ENCODE data around the gene MARVELD3. TPM values are rescaled to one million over a fixed set of nuclear protein-coding genes. Genes with fewer than 3 reads are reported as not detected.
"Not testable (repeated sequence)": the region's sequence is repeated elsewhere in the genome, so short reads cannot be mapped to it uniquely, and the experiment has no call there.

The MARVELD3 gene
- total RNA-seq, 1 experiment from 2014 or later, result 51.7 TPM

GRCh38 chr16:71676236-71676635, 50.3 kb downstream of the MARVELD3 start:
- Mint-ChIP-seq H3K4me3 (ENCODE audit: unreplicated experiment) (no peak overlapping the region), H3K9me3 (ENCODE audit: unreplicated experiment) (no peaks in the 10 kb centered on the region), H3K27ac (ENCODE audit: unreplicated experiment) (no peak overlapping the region), H3K4me1 (ENCODE audit: low read depth, unreplicated experiment) (no peaks in the 10 kb centered on the region), H3K27me3 (ENCODE audit: insufficient read depth, unreplicated experiment) (no peaks in the 10 kb centered on the region), H3K36me3 (ENCODE audit: insufficient read depth, unreplicated experiment) (peaks cover 40% of the 10 kb centered on the region)
- Histone ChIP-seq H3K27me3 (replicated peaks; ENCODE audit: control insufficient read depth, insufficient read depth, low read length) (no peaks in the 10 kb centered on the region), H3K9me3 (no peaks in the 10 kb centered on the region), H3K36me3 (ENCODE audit: control insufficient read depth, insufficient read depth, low read length) (no peaks in the 10 kb centered on the region), H3K4me3 (ENCODE audit: low read depth, low read length) (no peak overlapping the region), H3K4me1 (no peaks in the 10 kb centered on the region)
- CTCF ChIA-PET, result no interaction called here
- POLR2A ChIA-PET, result no interaction called here
- BruUV-seq (replicated peaks), result no TSS peak
- no peak for DNase-seq
- intact Hi-C loops (cut with micrococcal nuclease; ENCODE audit: unreplicated experiment), result no loop called here
- no peak for TF ChIP-seq CTCF (IDR thresholded peaks at IDR 0.05; ENCODE audit: insufficient read depth in 1 of 2, low read depth in 1 of 2, low read length in 1 of 2, severe bottlenecking in 1 of 2, unreplicated experiment in 1 of 2)

- no TSS peak for BruUV-seq (replicated peaks)
- Histone ChIP-seq H3K4me1 (no peaks in the 10 kb centered on the region), H3K27me3 (replicated peaks; ENCODE audit: control insufficient read depth, insufficient read depth, low read length) (no peaks in the 10 kb centered on the region), H3K4me3 (ENCODE audit: low read depth, low read length) (no peak overlapping the region), H3K9me3 (no peaks in the 10 kb centered on the region), H3K36me3 (ENCODE audit: control insufficient read depth, insufficient read depth, low read length) (no peaks in the 10 kb centered on the region; the same call in 1 of the 2 replicates)
- H3K27ac Mint-ChIP-seq (ENCODE audit: unreplicated experiment), result no peak overlapping the region
- CTCF ChIA-PET, result no interaction called here
- H3K36me3 Mint-ChIP-seq (ENCODE audit: insufficient read depth, unreplicated experiment), result peaks cover 30% of the 10 kb centered on the region
- no peak for TF ChIP-seq CTCF (IDR thresholded peaks at IDR 0.05; ENCODE audit: insufficient read depth in 1 of 2, low read depth in 1 of 2, low read length in 1 of 2, severe bottlenecking in 1 of 2, unreplicated experiment in 1 of 2)
- no peak overlapping the region for H3K4me3 Mint-ChIP-seq (ENCODE audit: unreplicated experiment)
- intact Hi-C loops (cut with micrococcal nuclease; ENCODE audit: unreplicated experiment), result no loop called here
- H3K4me1 Mint-ChIP-seq (ENCODE audit: low read depth, unreplicated experiment), result no peaks in the 10 kb centered on the region
- no peaks in the 10 kb centered on the region for H3K9me3 Mint-ChIP-seq (ENCODE audit: unreplicated experiment)
- POLR2A ChIA-PET, result no interaction called here
- DNase-seq, result no peak
- H3K27me3 Mint-ChIP-seq (ENCODE audit: insufficient read depth, unreplicated experiment), result no peaks in the 10 kb centered on the region
Measured at GRCh38 chr16:71681360-71681759, 55.4 kb downstream of the MARVELD3 start.

GRCh38 chr16:71684280-71684679, 58.3 kb downstream of the MARVELD3 start:
- H3K9me3 ChIP-seq; POLR2A ChIA-PET; H3K4me1 Mint-ChIP-seq (ENCODE audit: low read depth, unreplicated experiment); H3K9me3 Mint-ChIP-seq (ENCODE audit: unreplicated experiment); H3K27me3 Mint-ChIP-seq (ENCODE audit: insufficient read depth, unreplicated experiment); H3K27me3 ChIP-seq (replicated peaks; ENCODE audit: control insufficient read depth, insufficient read depth, low read length); H3K27ac Mint-ChIP-seq (ENCODE audit: unreplicated experiment); H3K4me1 ChIP-seq; H3K4me3 ChIP-seq (ENCODE audit: low read depth, low read length); CTCF ChIA-PET; BruUV-seq (replicated peaks); H3K36me3 ChIP-seq (ENCODE audit: control insufficient read depth, insufficient read depth, low read length); intact Hi-C loops (cut with micrococcal nuclease; ENCODE audit: unreplicated experiment); DNase-seq; H3K4me3 Mint-ChIP-seq (ENCODE audit: unreplicated experiment): not testable (repeated sequence)
- peaks cover 25% of the 10 kb centered on the region for H3K36me3 Mint-ChIP-seq (ENCODE audit: insufficient read depth, unreplicated experiment)

Other genes with a start within 250 kb of the MARVELD3 start
- not detected in 2 replicates for gene TLE7, start 184.1 kb upstream of the MARVELD3 start, total RNA-seq (2022)
- gene ZNF23, start 163.9 kb upstream of the MARVELD3 start, total RNA-seq (2022), result 8.5 and 9.6 TPM in 2 replicates
- gene ZNF19, start 136.9 kb upstream of the MARVELD3 start, total RNA-seq (2022), result 5.1 TPM in 2 replicates
- gene CHST4, start 99.8 kb upstream of the MARVELD3 start, total RNA-seq (2022), result not detected in 2 replicates
- not detected in 2 replicates for gene TAT, start 49.1 kb upstream of the MARVELD3 start, total RNA-seq (2022)
- gene PHLPP2, start 98.5 kb downstream of the MARVELD3 start, total RNA-seq (2022), result 18.8 and 20.6 TPM in 2 replicates
- gene AP1G1, start 182.7 kb downstream of the MARVELD3 start, total RNA-seq (2022), result 135 and 139 TPM in 2 replicates
- 40.6 and 44.8 TPM in 2 replicates for gene ATXN1L, start 219.8 kb downstream of the MARVELD3 start, total RNA-seq (2022)

All from Caco-2 (cell line).